ENCODE data around the gene REM1.

The REM1 gene

DNA sequence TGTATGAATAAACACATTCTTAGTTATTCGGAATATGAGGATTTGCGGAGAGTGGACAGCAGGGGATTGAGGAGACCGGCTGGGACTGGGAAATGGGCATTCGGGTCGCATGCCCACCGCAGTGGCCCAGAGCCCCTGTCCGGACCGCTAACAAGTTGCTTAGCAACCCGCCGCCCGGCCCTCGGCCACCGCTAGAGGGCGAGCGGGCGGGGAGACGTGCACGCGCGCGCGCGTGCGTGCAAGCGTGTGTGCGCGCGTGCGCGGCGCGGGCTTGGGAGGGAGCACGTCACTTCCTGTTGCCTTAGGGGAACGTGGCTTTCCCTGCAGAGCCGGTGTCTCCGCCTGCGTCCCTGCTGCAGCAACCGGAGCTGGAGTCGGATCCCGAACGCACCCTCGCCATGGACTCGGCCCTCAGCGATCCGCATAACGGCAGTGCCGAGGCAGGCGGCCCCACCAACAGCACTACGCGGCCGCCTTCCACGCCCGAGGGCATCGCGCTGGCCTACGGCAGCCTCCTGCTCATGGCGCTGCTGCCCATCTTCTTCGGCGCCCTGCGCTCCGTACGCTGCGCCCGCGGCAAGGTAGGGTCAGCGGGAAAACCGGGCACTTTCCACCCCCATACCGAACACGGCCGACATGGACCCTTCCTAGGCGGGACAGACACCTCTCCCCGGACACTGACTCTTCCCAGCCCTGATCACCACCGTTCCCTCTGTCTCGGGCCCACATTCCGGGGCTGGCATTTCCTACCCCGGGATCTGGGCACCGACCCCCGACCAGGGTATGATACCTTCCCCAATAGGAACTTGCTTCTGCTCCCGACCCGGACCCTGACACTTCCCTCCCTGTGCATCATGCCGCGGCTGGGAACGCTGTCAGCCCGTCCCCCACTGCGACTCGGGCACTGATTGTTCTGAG, 39.3 kb downstream of the REM1 start, which contains the start of gene HM13:
HM13 (plus strand) TSS at position 289 of the 918 bp plus-strand sequence; CDS start at position 399, 110 bp downstream.
- Histone ChIP-seq H3K4me1 (ENCODE audit: low read length) (peaks cover 21% of the 10 kb centered on the region), H3K9ac (ENCODE audit: low read length) (peak within 1 kb of the TSS; percentile 97), H3K4me2 (ENCODE audit: low read depth, low read length) (peak within 1 kb of the TSS; percentile 98), H2AFZ (ENCODE audit: low read length) (peak within 1 kb of the TSS; percentile 52), H3K79me2 (ENCODE audit: low read length) (peaks cover 52% of the 10 kb centered on the region), H4K20me1 (ENCODE audit: insufficient read depth, low read length) (peaks cover 32% of the 10 kb centered on the region), H3K27ac (ENCODE audit: low read length) (peak within 1 kb of the TSS; percentile 93), H3K36me3 (replicated peaks; ENCODE audit: insufficient read depth, low read length) (0 out of 2 replicates have a peak, but pooled peaks cover 3% of the 10 kb centered on the region), H3K9me3 (replicated peaks; ENCODE audit: insufficient read depth, low read length) (no peaks in the 10 kb centered on the region), H3F3A (ENCODE audit: insufficient read depth, low read length) (peaks cover 24% of the 10 kb centered on the region), H3K27me3 (replicated peaks; ENCODE audit: insufficient read depth, low read length) (no peaks in the 10 kb centered on the region), H3K9me2 (replicated peaks; ENCODE audit: insufficient read depth, low read length) (no peaks in the 10 kb centered on the region), H3K4me3 (ENCODE audit: low read length) (peak within 1 kb of the TSS; percentile 95)
- DNase-seq, result peak; percentile 95
- TF ChIP-seq EZH2phosphoT487 (IDR thresholded peaks at IDR 0.05; ENCODE audit: low read length), result no peak
- TF ChIP-seq, protein P1, sequence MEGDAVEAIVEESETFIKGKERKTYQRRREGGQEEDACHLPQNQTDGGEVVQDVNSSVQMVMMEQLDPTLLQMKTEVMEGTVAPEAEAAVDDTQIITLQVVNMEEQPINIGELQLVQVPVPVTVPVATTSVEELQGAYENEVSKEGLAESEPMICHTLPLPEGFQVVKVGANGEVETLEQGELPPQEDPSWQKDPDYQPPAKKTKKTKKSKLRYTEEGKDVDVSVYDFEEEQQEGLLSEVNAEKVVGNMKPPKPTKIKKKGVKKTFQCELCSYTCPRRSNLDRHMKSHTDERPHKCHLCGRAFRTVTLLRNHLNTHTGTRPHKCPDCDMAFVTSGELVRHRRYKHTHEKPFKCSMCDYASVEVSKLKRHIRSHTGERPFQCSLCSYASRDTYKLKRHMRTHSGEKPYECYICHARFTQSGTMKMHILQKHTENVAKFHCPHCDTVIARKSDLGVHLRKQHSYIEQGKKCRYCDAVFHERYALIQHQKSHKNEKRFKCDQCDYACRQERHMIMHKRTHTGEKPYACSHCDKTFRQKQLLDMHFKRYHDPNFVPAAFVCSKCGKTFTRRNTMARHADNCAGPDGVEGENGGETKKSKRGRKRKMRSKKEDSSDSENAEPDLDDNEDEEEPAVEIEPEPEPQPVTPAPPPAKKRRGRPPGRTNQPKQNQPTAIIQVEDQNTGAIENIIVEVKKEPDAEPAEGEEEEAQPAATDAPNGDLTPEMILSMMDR (IDR thresholded peaks at IDR 0.05; ENCODE audit: low read length), result peak; percentile 94

- Histone ChIP-seq H4K20me1 (ENCODE audit: insufficient read depth, low read length) (peaks cover 40% of the 10 kb centered on the region), H3K4me3 (ENCODE audit: low read length) (peak overlapping the region; percentile 95), H3K9me2 (replicated peaks; ENCODE audit: insufficient read depth, low read length) (no peaks in the 10 kb centered on the region), H3K9me3 (replicated peaks; ENCODE audit: insufficient read depth, low read length) (no peaks in the 10 kb centered on the region), H2AFZ (ENCODE audit: low read length) (no peak overlapping the region), H3K27ac (ENCODE audit: low read length) (peak overlapping the region; percentile 93), H3K36me3 (replicated peaks; ENCODE audit: insufficient read depth, low read length) (0 out of 2 replicates have a peak, but pooled peaks cover 3% of the 10 kb centered on the region), H3F3A (ENCODE audit: insufficient read depth, low read length) (peaks cover 24% of the 10 kb centered on the region), H3K27me3 (replicated peaks; ENCODE audit: insufficient read depth, low read length) (no peaks in the 10 kb centered on the region), H3K4me1 (ENCODE audit: low read length) (peaks cover 23% of the 10 kb centered on the region), H3K4me2 (ENCODE audit: low read depth, low read length) (peak overlapping the region; percentile 98), H3K79me2 (ENCODE audit: low read length) (peaks cover 60% of the 10 kb centered on the region), H3K9ac (ENCODE audit: low read length) (peak overlapping the region; percentile 97)
- TF ChIP-seq EZH2phosphoT487 (IDR thresholded peaks at IDR 0.05; ENCODE audit: low read length), result no peak
- no peak for TF ChIP-seq EZH2 (optimal IDR thresholded peaks at IDR 0.05; ENCODE audit: low read depth, low read length)
- TF ChIP-seq, protein P1 (IDR thresholded peaks at IDR 0.05; ENCODE audit: low read length), result no peak
- no peak for DNase-seq
Measured at GRCh38 chr20:31515072-31515774, 40.1 kb downstream of the REM1 start.

DNA sequence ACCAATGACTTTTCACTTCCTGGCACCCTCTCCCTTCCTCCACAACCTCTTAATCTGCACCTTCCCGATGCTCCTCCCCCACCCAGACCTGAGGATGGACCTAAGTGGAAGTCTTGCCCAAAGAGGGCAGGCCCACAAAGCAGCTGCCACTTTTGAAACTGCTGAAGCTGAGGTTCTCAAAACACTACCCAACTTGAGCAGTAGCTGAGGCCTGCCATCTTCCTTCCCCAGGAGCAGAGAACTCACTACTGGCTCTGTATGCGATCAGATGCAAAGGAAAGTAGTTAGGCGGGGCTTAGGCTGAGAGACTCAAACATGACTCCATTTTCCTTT, 40.7 kb downstream of the REM1 start:
- Histone ChIP-seq H3K36me3 (replicated peaks; ENCODE audit: insufficient read depth, low read length) (0 out of 2 replicates have a peak, but pooled peaks cover 3% of the 10 kb centered on the region), H3K4me3 (ENCODE audit: low read length) (peak overlapping the region; percentile 95), H3K4me2 (ENCODE audit: low read depth, low read length) (peak overlapping the region; percentile 98), H3K9me2 (replicated peaks; ENCODE audit: insufficient read depth, low read length) (no peaks in the 10 kb centered on the region), H4K20me1 (ENCODE audit: insufficient read depth, low read length) (peaks cover 45% of the 10 kb centered on the region), H3K27me3 (replicated peaks; ENCODE audit: insufficient read depth, low read length) (no peaks in the 10 kb centered on the region), H3K27ac (ENCODE audit: low read length) (peak overlapping the region; percentile 93), H2AFZ (ENCODE audit: low read length) (no peak overlapping the region), H3F3A (ENCODE audit: insufficient read depth, low read length) (peaks cover 24% of the 10 kb centered on the region), H3K9me3 (replicated peaks; ENCODE audit: insufficient read depth, low read length) (no peaks in the 10 kb centered on the region), H3K4me1 (ENCODE audit: low read length) (peaks cover 24% of the 10 kb centered on the region), H3K9ac (ENCODE audit: low read length) (peak overlapping the region; percentile 97), H3K79me2 (ENCODE audit: low read length) (peaks cover 65% of the 10 kb centered on the region)
- peak; percentile 85 for DNase-seq
- no peak for TF ChIP-seq EZH2 (optimal IDR thresholded peaks at IDR 0.05; ENCODE audit: low read depth, low read length)
- TF ChIP-seq EZH2phosphoT487 (IDR thresholded peaks at IDR 0.05; ENCODE audit: low read length), result no peak
- TF ChIP-seq, protein P1 (IDR thresholded peaks at IDR 0.05; ENCODE audit: low read length), result no peak

All from MM.1S (cell line).